CD1c-positive myeloid dendritic cell (primary cell): ENCODE results near the gene ZXDC.

Experiments used
- DNase-seq: peaks from one replicate; pipeline ENCODE4 v3.0.0-alpha.2; 2016; ENCODE audit errors: extremely low spot score

The ZXDC gene

DNA sequence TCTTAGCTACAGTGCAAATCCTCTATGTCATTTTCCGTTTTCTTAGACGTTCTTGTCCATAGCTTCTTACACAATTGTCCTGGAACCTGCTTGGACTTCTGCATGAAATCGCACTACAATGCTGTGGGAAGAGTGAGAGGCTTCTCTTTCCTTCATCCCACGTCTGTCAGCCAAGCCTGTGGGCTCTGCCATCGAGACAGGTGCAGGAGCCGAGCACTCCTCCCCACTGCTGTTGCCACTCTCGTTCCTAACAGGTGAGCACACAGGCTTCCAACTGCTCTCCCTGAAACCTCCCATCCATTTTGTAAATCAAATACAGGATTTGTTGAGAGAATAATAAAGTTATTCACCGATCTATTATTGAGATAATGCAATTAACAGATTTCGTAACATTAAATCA lies 23.5 kb downstream of the ZXDC start:
- no peak for DNase-seq

DNA sequence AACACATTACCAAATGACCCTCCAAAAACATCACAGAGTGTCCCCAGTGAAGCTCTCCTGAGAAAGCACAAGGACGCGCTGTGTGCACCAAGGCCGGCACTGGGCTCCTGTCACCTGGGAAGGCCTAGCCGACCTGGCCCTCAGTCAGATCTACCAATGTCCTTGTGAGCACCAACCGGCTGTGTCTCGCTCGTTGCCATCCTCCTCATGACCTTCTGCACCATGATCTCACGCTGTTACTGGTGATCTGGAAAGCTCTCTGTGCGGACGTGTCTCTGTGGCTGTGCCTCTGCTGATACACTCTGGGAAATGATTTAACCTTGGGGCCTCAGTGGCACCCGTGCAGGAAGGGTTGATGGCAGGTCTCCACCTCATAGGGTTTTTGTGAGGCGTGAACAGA lies 24.2 kb downstream of the ZXDC start:
- no peak for DNase-seq

DNA sequence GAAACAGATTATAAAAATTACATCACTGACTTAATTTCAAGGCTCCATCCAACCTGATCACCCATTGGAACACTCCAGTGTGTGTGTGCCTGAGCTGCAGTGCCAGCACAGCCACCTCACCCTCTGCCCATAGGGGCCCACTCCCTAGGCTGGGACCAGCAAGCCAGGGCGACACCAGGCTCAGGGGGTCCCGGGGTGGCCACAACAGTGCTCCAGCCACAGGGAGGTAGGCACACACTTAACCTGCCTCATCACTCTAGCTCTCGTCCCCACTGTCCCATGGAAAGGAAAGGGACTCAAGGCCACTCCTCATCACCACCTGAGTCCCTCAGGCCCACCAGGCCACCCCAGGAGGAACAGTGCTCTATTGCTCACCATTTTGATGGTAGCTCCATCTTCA lies 24.9 kb downstream of the ZXDC start:
- DNase-seq = no peak

DNA sequence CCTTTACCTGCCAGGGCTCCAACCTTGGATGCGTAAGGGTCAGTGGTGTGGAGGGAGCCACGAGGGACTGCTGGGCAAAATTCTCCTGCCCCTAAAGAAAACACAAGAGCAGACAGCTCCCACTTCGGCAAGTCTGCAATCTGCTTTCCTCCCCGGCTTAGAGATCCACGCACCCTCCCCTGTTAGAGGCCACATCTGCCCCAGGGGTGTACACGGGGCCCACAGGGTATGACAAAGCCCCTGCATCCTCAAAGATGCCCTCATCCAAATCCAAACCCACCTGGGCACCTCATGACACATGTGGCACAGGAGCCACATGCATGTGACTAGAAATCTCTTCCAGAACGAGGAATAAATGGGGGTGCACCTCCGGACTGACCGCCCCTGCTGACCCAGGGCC lies 25.5 kb downstream of the ZXDC start:
- DNase-seq = no peak

DNA sequence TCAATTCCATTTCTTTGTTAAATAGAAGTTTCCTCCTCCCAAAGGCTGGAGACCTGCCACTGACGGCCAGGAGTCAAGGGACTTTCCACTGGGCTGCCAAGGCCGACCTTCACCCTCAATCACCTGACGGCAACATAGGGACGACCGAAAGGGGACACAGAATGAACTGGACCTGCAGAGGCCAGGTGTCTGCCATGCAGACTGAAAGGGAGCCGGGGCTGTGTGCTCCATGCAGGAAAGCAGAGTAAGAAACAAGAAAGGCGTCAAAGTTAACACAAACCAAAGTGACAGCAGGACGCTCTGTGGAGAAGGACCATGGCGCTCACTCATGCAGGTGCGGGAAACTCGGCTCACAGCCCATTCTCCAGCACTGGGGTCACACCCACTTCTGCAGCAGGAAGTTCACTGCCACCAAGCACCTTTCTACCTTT lies 26.1 kb downstream of the ZXDC start:
- DNase-seq = no peak

DNA sequence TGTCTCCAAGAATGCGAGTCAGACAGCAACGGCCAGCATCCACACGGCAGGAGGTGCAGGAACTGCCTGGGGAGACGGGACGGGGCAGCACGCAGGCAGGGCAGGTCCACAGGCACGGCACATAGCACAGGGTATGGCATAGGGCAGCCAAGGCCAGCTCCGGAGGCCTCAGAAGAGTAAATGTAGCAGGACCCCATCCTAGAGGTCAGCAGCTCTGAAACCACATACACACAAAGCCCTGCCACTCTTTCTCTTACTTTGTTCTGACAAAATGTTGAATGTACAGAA lies 26.9 kb downstream of the ZXDC start:
- DNase-seq = no peak

DNA sequence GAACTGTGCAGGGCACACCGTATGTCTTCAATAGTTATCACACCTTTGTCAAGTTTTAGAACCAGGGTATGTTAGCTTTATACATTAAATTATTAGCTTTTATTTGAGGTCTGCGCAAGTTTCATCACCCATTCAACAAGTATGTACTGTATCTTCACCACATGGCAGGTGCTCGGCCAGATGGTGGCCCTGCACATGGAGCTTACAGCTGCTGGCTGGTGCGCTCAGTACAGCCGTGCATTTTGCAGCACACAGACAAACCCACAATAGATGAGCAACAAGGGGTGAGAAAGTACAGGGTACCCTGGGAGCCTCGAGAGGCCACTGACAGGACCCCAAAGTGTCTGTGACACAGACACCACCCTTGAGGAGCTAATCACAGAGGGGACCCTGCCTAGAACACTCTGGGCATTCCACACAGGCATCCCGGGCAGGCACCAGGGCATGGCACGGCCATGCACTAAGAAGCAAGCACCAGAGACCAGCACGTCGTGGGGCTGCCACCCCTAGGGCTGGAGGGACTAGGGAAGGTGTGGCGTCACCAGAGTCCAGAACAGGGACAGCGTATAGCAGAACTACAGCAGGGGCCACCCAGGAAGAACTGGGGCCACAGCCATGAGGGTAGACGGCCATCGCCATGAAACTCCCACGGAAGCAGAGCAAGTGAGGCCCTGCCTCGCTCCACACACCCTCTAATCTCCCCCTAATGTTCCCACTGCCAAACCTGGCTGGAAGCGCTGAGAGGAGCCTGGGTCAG lies 27.4 kb downstream of the ZXDC start:
- no peak for DNase-seq

DNA sequence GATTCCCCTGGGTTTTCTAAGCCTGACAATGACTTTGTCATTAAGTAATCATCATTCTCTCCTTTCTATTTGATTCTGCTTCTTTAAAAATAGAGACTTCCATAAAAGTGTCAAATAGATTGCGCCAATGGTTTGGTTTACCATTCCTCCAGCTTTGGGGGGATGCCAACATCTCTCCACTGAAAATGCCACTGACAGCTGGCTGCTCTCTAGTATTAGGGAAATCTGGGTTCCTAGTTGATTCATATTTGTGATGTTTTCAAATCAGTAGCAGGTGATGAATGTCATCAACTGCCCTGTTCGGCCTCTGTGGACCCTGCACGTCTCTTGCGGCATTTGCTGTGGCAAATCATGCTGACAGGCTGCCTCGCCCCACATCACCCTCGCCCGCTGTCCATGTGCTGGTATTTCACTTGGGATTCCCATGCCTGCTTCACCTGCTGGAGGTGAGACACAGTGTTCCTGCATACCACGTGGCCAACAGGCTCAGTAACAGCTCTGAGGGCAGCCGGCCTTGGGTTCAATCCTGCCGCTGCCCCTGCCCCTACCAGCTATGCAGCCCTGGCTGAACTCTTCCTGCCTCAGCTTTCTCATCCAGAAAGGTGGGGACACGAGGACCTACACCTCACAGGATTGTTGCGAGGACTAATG lies 28.1 kb downstream of the ZXDC start:
- no peak for DNase-seq

DNA sequence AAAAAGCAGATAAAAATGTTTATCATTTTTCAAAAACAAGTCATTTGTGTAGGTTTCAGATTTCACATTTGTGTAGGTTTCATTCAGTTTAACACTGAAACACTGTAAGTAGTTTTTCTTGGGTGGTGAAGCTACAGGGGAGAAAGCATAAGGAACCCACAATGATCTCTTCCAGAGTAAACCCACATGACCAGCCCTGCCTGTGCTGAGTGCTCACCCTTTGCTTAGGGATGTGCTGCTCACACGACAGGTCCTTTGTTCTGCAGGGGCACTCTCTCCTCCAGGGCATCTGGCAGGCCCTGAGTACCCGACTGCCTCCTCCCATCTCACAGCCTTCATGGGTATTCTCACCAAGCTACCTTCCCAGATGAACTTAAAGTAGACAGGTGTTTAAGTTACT lies 28.9 kb downstream of the ZXDC start:
- DNase-seq = no peak

DNA sequence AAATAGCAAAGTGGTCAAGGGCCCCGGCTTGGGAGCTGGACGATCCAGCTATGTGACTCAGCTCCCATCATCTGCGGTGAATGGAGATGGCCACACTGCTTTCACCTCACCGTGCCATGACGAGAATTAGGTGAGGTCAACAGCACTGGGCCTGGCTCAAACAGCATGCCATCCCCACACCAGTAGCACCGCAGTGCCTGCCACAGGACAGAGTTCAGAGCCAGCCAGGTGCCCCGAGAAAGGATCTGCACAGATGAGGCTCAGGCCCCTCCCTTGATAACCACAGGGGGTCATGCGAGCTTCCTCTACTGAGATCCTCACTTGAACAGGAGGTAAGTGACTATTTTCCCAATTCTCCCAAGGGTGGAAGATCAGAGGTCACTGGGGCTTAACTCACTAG lies 29.4 kb downstream of the ZXDC start:
- DNase-seq = no peak

DNA sequence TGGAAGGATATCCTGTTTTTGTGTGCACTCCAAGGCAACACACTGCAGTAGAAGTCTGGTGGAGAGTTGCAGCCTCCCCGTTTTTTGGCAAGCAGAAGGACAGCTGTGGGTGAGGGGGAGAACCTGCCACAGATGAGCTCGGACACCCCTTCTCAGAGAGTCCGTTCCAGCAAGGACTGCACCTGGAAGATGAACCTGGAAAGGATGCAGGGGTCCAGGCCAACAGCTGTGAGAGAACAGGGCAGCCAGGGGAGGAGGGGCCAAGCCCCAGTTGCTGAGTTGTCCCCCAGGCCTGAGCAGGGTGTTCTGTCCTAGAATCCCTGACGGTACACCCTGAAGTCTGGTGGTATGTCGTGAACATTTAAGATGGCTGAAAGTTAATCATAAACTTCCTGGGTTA lies 30.2 kb downstream of the ZXDC start:
- no peak for DNase-seq

DNA sequence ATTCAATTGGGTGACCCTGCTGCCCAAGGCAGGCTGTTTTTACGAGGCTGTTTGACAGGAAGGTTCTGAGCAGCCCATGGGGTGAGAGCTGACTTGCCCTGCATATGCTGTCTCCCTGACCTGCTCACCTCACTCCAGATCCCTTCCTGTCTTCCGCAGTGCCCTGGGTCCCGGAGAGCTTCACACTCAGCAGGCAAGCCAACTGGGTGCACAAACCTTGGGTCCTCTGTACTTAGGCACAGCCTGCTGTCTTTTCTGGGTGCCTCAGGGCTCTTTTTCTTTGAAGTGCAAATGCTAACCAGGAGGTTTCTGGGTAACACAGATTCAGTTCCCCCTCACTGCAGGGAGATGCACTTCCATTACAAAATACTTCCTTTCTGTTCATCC lies 32.8 kb downstream of the ZXDC start:
- DNase-seq = no peak

DNA sequence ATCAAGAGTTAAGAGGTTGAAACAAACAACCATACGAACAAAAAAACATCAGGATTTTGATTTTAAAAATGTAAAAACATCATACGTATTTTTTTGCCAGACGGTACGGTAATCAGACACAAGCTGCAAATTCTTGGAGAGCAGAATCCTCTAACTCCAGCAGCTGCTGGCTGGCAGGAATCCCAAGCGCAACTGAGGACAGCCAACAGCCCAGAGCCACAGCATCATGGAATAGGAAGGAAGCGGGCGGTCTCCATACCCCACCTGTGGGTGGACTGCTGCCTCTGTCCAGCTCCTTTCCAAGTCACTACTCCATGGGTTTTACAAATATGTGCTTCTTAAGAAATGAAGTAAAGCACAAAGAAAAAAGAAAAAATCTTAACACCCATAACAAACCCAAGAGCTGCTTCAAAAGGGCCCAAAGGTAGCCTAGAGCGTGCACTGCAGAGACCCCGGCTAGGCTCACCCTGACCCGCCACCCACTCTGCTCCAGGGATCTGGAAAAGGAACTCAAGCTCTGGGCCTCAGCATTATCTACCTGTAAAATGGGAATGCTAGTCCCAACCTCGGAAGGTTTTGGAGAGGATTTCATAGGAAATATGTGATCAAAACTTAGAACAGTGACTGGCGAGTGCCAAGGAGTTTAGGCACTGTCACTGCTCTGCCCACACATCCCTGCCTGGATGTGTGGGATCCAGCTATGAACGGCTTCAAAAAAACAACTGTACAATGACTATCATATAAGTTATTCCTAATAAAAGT lies 33.4 kb downstream of the ZXDC start:
- no peak for DNase-seq

DNA sequence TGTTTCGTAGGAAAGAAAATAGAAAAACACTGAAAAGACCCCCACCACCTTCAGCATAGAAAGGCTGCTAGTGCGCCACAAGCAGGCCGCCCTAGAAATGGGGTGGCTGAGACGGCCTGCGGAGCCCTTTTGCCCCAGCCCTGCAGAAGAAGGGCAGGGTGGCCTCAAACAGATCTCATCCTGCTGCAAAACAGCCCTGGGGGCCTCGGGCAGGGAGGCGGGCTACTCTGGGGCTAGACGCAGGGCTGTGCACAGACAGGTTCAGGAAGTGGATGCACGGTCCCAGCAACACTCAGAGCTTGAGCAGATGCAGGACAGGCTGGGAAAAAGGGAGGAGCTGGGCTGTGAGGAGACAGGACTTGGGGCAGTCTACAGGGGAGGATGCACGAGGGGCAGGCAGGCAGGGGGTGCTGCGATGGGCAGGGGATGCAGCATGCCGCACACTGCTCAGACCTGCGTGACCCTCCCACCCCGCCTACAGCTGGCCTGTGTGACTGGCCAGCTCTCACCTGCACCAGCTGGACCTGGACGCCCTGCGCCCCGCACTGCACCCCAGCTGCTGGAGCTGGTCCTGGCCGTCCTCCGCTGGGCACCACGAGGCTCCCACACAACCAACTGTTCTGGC lies 34.3 kb downstream of the ZXDC start:
- DNase-seq = no peak

DNA sequence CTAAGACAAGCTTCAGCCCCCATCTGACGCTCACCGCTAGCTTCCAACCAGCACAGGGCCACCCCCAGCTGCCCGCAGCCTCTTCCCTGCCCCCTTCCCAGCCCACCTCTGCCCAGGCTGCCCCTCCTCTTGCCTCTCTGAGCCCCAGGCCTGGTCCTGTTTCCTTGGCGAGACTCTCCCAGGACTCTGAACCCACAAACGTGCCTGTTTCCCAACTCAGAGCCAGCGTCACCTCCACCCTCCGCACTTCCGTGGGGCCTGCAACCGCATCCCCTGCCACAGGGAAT lies 35.0 kb downstream of the ZXDC start:
- no peak for DNase-seq

DNA sequence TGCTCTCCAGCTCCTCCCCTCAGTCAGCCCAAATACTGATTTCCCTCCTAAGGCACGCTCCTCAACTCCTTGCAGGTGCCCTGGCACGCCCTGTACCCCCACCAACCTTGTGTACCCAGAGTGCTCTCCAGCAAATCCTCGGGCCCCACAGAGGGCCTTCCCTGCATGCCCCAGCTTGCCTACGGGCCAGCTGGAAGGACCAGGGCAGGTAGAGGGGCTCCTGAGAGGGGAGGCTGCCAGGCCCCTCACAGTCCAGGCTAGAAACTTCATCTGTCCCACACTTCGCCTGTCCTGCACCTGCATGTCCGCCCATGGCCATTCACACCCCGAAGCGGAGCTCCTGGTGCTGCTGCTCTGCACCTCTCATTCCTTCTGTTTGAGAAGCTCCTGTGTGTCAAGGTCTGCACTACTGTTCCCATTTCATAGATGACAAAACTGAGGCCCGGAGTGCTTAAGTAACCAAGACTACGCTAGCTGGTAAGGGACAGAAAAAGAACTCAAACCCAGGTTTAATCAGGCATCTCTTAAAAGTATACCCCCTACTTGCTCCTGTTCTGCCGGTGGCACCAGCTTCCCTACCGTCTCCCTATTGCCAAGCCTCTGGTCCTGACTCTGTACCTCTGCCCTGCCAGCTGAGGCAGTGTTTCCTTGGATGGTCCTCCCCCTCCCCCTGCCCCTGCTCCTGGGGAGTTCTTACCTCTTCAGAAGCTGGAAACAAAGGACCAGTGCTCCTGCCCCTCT lies 35.6 kb downstream of the ZXDC start:
- no peak for DNase-seq

DNA sequence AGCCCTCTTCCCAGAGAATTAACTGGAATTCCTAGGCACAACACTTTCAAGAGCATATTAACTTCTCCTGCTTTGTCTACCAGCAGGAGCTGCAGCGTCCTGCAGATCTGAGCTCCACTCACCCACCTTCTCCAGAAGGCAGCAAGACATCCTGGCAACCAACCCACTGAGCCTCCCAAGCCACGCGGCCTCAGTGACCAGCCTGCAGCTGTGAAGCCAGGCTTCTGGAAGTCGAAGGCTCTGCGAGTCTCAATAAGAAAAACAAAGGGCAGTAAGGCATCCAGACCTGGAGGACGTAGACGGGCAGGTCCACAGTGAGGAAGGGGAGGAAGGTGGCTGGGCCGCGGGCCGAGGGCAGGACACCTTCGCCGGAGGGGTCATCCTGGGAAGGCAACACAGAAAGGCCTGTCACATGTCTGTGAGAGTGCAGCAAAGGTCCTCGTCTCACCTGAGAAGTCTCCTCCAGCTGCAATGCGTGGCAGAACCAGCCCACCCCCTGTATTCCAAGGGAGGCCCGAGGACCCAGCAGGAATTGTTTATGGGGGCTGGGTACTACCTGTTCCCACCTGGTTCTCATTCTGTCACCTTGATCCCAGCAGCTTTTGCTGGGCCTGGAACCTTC lies 36.2 kb downstream of the ZXDC start:
- DNase-seq = no peak

DNA sequence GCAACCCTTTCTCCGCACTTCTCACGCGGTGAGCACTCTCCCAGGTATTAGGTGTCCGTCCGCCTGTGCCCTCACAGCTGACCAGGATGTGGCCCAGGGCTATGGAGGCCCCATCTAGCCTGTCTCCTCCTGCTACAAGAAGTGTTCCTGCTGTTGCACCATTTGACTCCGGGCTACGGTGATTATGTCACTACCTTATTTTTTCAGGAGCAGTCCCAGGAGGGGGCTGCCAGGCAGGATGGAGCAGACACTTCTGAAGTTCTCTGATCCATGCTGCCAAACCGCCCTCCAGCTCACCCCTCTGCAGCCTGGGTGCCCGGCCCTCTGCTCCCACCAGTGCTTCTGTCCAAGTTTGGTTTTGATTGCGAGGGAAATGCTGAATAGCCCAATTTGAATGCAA lies 36.9 kb downstream of the ZXDC start:
- DNase-seq = no peak

DNA sequence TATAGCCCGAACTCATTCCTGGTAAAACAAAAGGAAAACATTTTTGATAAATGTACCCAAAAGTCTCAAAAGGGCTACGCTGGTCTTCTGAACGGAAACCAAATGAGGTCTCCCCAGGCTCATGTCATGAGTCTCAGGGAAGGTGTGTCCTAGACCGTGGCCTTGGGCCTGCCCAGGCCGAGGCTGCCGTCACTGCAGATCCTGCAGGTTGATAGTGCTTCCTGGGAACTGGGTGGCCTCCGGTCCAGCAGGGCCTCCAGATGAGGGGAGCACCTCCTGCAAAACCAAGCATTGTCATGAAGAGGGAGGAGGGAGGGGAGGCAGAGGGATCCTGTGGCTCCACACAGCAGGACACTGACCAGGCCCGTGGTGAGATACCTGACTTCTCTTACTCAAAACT lies 37.5 kb downstream of the ZXDC start:
- no peak for DNase-seq

DNA sequence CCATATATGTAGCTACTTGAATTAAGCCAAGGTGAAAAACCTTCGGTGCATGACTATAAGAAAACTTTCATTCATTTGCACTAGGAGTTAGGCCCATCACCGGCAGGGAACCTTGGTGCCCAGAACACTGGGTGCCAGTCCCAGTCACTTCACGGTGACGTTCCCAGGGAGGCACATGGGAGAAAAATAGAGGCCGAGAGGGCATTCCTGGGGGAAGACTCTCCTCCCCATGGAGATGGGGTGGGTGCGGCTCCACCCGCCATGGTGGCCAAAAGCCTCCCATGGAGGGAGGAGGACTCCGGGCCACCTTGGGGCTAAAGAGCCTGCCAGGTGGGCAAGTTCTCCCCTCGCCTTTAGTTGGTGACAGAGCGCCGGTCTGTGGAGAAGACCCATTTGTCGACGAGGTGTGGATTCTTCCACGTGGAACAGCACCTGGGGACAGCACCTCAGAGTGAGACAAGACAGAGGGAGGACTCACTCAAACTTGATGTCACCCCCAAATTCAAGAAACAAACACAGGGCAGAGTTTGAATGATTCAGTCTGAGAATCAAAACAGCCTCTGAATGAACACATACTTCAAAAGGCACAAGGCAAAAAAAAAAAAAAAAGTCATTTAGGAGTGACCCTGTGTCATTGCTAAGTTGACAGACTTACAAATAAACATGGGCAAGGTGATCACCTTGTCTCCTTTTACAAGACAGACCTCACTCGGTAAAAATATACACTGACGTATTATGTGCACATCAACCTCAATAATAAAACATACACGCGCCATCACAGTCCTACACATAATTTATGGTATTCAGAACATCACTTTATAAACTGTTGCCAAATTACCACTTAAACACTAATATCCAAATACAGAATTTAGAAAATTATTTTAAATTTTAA lies 38.6 kb downstream of the ZXDC start:
- no peak for DNase-seq
